ENCODE data around the gene CYP27A1.

CYP27A1 gene

DNA sequence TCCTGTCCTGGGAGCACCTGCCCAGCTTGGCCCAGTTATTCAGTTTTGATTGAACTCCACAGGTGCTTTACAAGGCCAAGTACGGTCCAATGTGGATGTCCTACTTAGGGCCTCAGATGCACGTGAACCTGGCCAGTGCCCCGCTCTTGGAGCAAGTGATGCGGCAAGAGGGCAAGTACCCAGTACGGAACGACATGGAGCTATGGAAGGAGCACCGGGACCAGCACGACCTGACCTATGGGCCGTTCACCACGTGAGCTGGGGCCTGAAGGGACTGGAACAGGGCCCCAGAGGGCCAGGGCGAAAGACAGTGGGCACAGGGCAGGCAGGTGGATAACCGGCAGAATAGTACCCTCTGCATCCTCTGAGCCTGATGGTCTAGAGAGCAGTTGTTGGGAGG, 27.6 kb downstream of the CYP27A1 start:
- CTCF ChIA-PET = interaction anchor here (0.7 kb wide), 1 partner anchor 14 kb away, joined by 3 read pairs; no protein-coding TSS in a partner anchor
- POLR2A ChIA-PET = no interaction called here
- no peak for DNase-seq (ENCODE audit: extremely low spot score)
- TF ChIP-seq LEF1 (IDR thresholded peaks at IDR 0.05; ENCODE audit: borderline replicate concordance) (no peak), NFRKB (IDR thresholded peaks at IDR 0.05) (no peak), ARNT (IDR thresholded peaks at IDR 0.05) (no peak)

GRCh38 chr2:218810256-218810655, 28.3 kb downstream of the CYP27A1 start:
- ChIA-PET POLR2A (no interaction called here), CTCF (no interaction called here)
- no peak for DNase-seq (ENCODE audit: extremely low spot score)
- TF ChIP-seq FOXM1 (IDR thresholded peaks at IDR 0.05; ENCODE audit: borderline replicate concordance) (no peak), ELF4 (IDR thresholded peaks at IDR 0.05) (no peak), LEF1 (IDR thresholded peaks at IDR 0.05; ENCODE audit: borderline replicate concordance) (no peak), ARNT (IDR thresholded peaks at IDR 0.05) (no peak), HDGF (IDR thresholded peaks at IDR 0.05; ENCODE audit: borderline replicate concordance) (no peak), FOXA1 (IDR thresholded peaks at IDR 0.05) (no peak), SP1 (IDR thresholded peaks at IDR 0.05) (no peak), PKNOX1 (IDR thresholded peaks at IDR 0.05) (no peak), CTBP1 (IDR thresholded peaks at IDR 0.05; ENCODE audit: borderline replicate concordance) (no peak)

GRCh38 chr2:218811382-218811781, 29.4 kb downstream of the CYP27A1 start:
- DNase-seq (ENCODE audit: extremely low spot score) = no peak
- TF ChIP-seq BHLHE40 (IDR thresholded peaks at IDR 0.05; ENCODE audit: borderline replicate concordance) = no peak
- POLR2A ChIA-PET = no interaction called here
- CTCF ChIA-PET = interaction anchor here (0.6 kb wide), 1 partner anchor 348 kb away, joined by 3 read pairs; no protein-coding TSS in a partner anchor

- CTCF ChIA-PET = no interaction called here
- POLR2A ChIA-PET = no interaction called here
- TF ChIP-seq LEF1 (IDR thresholded peaks at IDR 0.05; ENCODE audit: borderline replicate concordance) (no peak), SUZ12 (IDR thresholded peaks at IDR 0.05) (no peak), FOXM1 (IDR thresholded peaks at IDR 0.05; ENCODE audit: borderline replicate concordance) (no peak), TARDBP (IDR thresholded peaks at IDR 0.05) (no peak)
- no peak for DNase-seq (ENCODE audit: extremely low spot score)
Measured at GRCh38 chr2:218812096-218812815, 30.3 kb downstream of the CYP27A1 start.

DNA sequence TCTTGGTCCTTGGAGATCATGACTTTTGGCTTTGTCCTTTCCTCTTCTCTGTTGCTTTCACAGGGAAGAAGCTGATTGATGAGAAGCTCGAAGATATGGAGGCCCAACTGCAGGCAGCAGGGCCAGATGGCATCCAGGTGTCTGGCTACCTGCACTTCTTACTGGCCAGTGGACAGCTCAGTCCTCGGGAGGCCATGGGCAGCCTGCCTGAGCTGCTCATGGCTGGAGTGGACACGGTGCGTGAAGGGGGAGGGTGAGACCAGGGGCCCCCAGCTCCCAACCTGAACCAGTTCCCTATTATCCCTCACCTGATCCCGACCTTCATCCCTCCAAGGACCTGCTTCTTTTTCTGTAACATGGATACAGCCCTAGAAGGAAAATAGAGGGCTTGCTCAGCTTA, 30.9 kb downstream of the CYP27A1 start:
- no peak for TF ChIP-seq L3MBTL2 (conservative IDR thresholded peaks at IDR 0.05)
- TF ChIP-seq SP1 (IDR thresholded peaks at IDR 0.05) = no peak
- TF ChIP-seq NFRKB (IDR thresholded peaks at IDR 0.05) = no peak
- no peak for TF ChIP-seq FOXA1 (IDR thresholded peaks at IDR 0.05)
- TF ChIP-seq ZNF384 (IDR thresholded peaks at IDR 0.05) = no peak
- no peak for TF ChIP-seq SUZ12 (IDR thresholded peaks at IDR 0.05)
- no peak for TF ChIP-seq FOXM1 (IDR thresholded peaks at IDR 0.05; ENCODE audit: borderline replicate concordance)
- TF ChIP-seq ARNT (IDR thresholded peaks at IDR 0.05) = no peak
- TF ChIP-seq ELF4 (IDR thresholded peaks at IDR 0.05) = no peak
- no peak for TF ChIP-seq HDGF (IDR thresholded peaks at IDR 0.05; ENCODE audit: borderline replicate concordance)
- TF ChIP-seq BHLHE40 (IDR thresholded peaks at IDR 0.05; ENCODE audit: borderline replicate concordance) = no peak
- no peak for TF ChIP-seq TARDBP (IDR thresholded peaks at IDR 0.05)
- TF ChIP-seq FOXK2 (IDR thresholded peaks at IDR 0.05) = no peak
- TF ChIP-seq LEF1 (IDR thresholded peaks at IDR 0.05; ENCODE audit: borderline replicate concordance) = no peak
- no peak for TF ChIP-seq PKNOX1 (IDR thresholded peaks at IDR 0.05)
- ChIA-PET POLR2A (no interaction called here), CTCF (no interaction called here)
- no peak for DNase-seq (ENCODE audit: extremely low spot score)

- ChIA-PET CTCF (no interaction called here), POLR2A (no interaction called here)
- TF ChIP-seq ELF4 (IDR thresholded peaks at IDR 0.05) (no peak), SP1 (IDR thresholded peaks at IDR 0.05) (no peak), ZNF384 (IDR thresholded peaks at IDR 0.05) (no peak), SUZ12 (IDR thresholded peaks at IDR 0.05) (no peak), FOXA1 (IDR thresholded peaks at IDR 0.05) (no peak), ARNT (IDR thresholded peaks at IDR 0.05) (no peak), NFRKB (IDR thresholded peaks at IDR 0.05) (no peak)
Measured at GRCh38 chr2:218813771-218814460, 32.0 kb downstream of the CYP27A1 start.

GRCh38 chr2:218814540-218815243, 32.7 kb downstream of the CYP27A1 start:
- TF ChIP-seq ARNT (IDR thresholded peaks at IDR 0.05) = no peak
- no peak for TF ChIP-seq ZNF384 (IDR thresholded peaks at IDR 0.05)
- TF ChIP-seq TARDBP (IDR thresholded peaks at IDR 0.05) = no peak
- TF ChIP-seq FOXA1 (IDR thresholded peaks at IDR 0.05) = no peak
- no peak for TF ChIP-seq FOXM1 (IDR thresholded peaks at IDR 0.05; ENCODE audit: borderline replicate concordance)
- no peak for TF ChIP-seq LEF1 (IDR thresholded peaks at IDR 0.05; ENCODE audit: borderline replicate concordance)
- no peak for TF ChIP-seq L3MBTL2 (conservative IDR thresholded peaks at IDR 0.05)
- no peak for TF ChIP-seq BHLHE40 (IDR thresholded peaks at IDR 0.05; ENCODE audit: borderline replicate concordance)
- TF ChIP-seq HDGF (IDR thresholded peaks at IDR 0.05; ENCODE audit: borderline replicate concordance) = no peak
- TF ChIP-seq SP1 (IDR thresholded peaks at IDR 0.05) = no peak
- no peak for TF ChIP-seq PKNOX1 (IDR thresholded peaks at IDR 0.05)
- no peak for TF ChIP-seq ELF4 (IDR thresholded peaks at IDR 0.05)
- no peak for TF ChIP-seq SUZ12 (IDR thresholded peaks at IDR 0.05)
- no peak for TF ChIP-seq CTBP1 (IDR thresholded peaks at IDR 0.05; ENCODE audit: borderline replicate concordance)
- TF ChIP-seq NFRKB (IDR thresholded peaks at IDR 0.05) = no peak
- TF ChIP-seq FOXK2 (IDR thresholded peaks at IDR 0.05) = no peak
- DNase-seq (ENCODE audit: extremely low spot score) = no peak
- ChIA-PET CTCF (no interaction called here), POLR2A (interaction anchor here (2.1 kb wide), 1 partner anchor 104 kb away, joined by 6 read pairs; no protein-coding TSS in a partner anchor)

More at GRCh38 chr2:218813771-218814460, 32.0 kb downstream of the CYP27A1 start:
- no peak for DNase-seq (ENCODE audit: extremely low spot score)

Measured in HEK293T (cell line).